Measurements from ENCODE around the gene SCNM1.

Gene SCNM1

GRCh38 chr1:151165738-151166504 is at the start of gene SCNM1, which contains the start of gene LYSMD1:
TSS of gene SCNM1 (plus strand) at chr1:151166144. CDS start at chr1:151166153, 9 bp downstream.
TSS of gene LYSMD1 (minus strand) at chr1:151165902. CDS start at chr1:151165258, 644 bp downstream.
- Histone ChIP-seq H3K36me3 (ENCODE audit: control insufficient read depth, insufficient read depth, low read length) (no peaks in the 10 kb centered on the region), H3K9me3 (ENCODE audit: control insufficient read depth, insufficient read depth, low read length) (no peaks in the 10 kb centered on the region), H3K27me3 (ENCODE audit: control insufficient read depth, insufficient read depth, low read length) (no peaks in the 10 kb centered on the region), H3K4me1 (ENCODE audit: control insufficient read depth, insufficient read depth, low read length) (no peaks in the 10 kb centered on the region), H3K4me3 (ENCODE audit: low read length) (peak within 1 kb of the TSS; percentile 72), H3K27ac (ENCODE audit: low read length) (no peak within 1 kb of the TSS)
- whole genome bisulfite sequencing (ENCODE audit: insufficient coverage, insufficient read length): no CpG with 5 or more reads among the region's 38 CpGs
- DNase-seq (ENCODE audit: low read depth, low spot score): peak; percentile 96

GRCh38 chr1:151124763-151125403 is 41.1 kb upstream of the SCNM1 start:
- H3K27me3 ChIP-seq (ENCODE audit: control insufficient read depth, insufficient read depth, low read length): no peaks in the 10 kb centered on the region
- no peak overlapping the region for H3K27ac ChIP-seq (ENCODE audit: low read length)
- H3K4me1 ChIP-seq (ENCODE audit: control insufficient read depth, insufficient read depth, low read length): peaks cover 2% of the 10 kb centered on the region; the same call in 1 of the 2 replicates
- H3K9me3 ChIP-seq (ENCODE audit: control insufficient read depth, insufficient read depth, low read length): no peaks in the 10 kb centered on the region
- no peaks in the 10 kb centered on the region for H3K36me3 ChIP-seq (ENCODE audit: control insufficient read depth, insufficient read depth, low read length)
- DNase-seq (ENCODE audit: low read depth, low spot score): no peak
- H3K4me3 ChIP-seq (ENCODE audit: low read length): no peak overlapping the region
- no CpG with 5 or more reads among the region's 5 CpGs for WGBS (ENCODE audit: insufficient coverage, insufficient read length)

- peaks cover 7% of the 10 kb centered on the region for H3K4me1 ChIP-seq (ENCODE audit: control insufficient read depth, insufficient read depth, low read length)
- H3K4me3 ChIP-seq (ENCODE audit: low read length): no peak overlapping the region
- no peak overlapping the region for H3K27ac ChIP-seq (ENCODE audit: low read length)
- no peaks in the 10 kb centered on the region for H3K9me3 ChIP-seq (ENCODE audit: control insufficient read depth, insufficient read depth, low read length)
- H3K27me3 ChIP-seq (ENCODE audit: control insufficient read depth, insufficient read depth, low read length): no peaks in the 10 kb centered on the region
- no CpG with 5 or more reads among the region's 6 CpGs for WGBS (ENCODE audit: insufficient coverage, insufficient read length)
- no peaks in the 10 kb centered on the region; the same call in 1 of the 2 replicates for H3K36me3 ChIP-seq (ENCODE audit: control insufficient read depth, insufficient read depth, low read length)
- no peak for DNase-seq (ENCODE audit: low read depth, low spot score)
These were observed 37.1 kb upstream of the SCNM1 start for GRCh38 chr1:151128800-151129199.

- WGBS (ENCODE audit: insufficient coverage, insufficient read length): no CpG with 5 or more reads among the region's 45 CpGs
- no peak overlapping the region for H3K27ac ChIP-seq (ENCODE audit: low read length)
- DNase-seq (ENCODE audit: low read depth, low spot score): peak; percentile 91
These were observed 34.9 kb upstream of the SCNM1 start for GRCh38 chr1:151130987-151131586.

GRCh38 chr1:151131701-151132334 is 34.1 kb upstream of the SCNM1 start:
- WGBS (ENCODE audit: insufficient coverage, insufficient read length): no CpG with 5 or more reads among the region's 39 CpGs
- peak overlapping the region; percentile 51; the same call in 1 of the 2 replicates for H3K4me3 ChIP-seq (ENCODE audit: low read length)
- no peaks in the 10 kb centered on the region for H3K9me3 ChIP-seq (ENCODE audit: control insufficient read depth, insufficient read depth, low read length)
- H3K4me1 ChIP-seq (ENCODE audit: control insufficient read depth, insufficient read depth, low read length): peaks cover 5% of the 10 kb centered on the region
- no peaks in the 10 kb centered on the region for H3K27me3 ChIP-seq (ENCODE audit: control insufficient read depth, insufficient read depth, low read length)
- no peak overlapping the region for H3K27ac ChIP-seq (ENCODE audit: low read length)
- DNase-seq (ENCODE audit: low read depth, low spot score): no peak
- H3K36me3 ChIP-seq (ENCODE audit: control insufficient read depth, insufficient read depth, low read length): peaks cover 5% of the 10 kb centered on the region

More at GRCh38 chr1:151130987-151131586, 34.9 kb upstream of the SCNM1 start:
- H3K4me1 ChIP-seq (ENCODE audit: control insufficient read depth, insufficient read depth, low read length): peaks cover 5% of the 10 kb centered on the region
- H3K36me3 ChIP-seq (ENCODE audit: control insufficient read depth, insufficient read depth, low read length): peaks cover 5% of the 10 kb centered on the region
- H3K27me3 ChIP-seq (ENCODE audit: control insufficient read depth, insufficient read depth, low read length): no peaks in the 10 kb centered on the region
- peak overlapping the region; percentile 51; the same call in 1 of the 2 replicates for H3K4me3 ChIP-seq (ENCODE audit: low read length)
- H3K9me3 ChIP-seq (ENCODE audit: control insufficient read depth, insufficient read depth, low read length): no peaks in the 10 kb centered on the region

- H3K9me3 ChIP-seq (ENCODE audit: control insufficient read depth, insufficient read depth, low read length): no peaks in the 10 kb centered on the region
- no peak overlapping the region for H3K27ac ChIP-seq (ENCODE audit: low read length)
- H3K4me1 ChIP-seq (ENCODE audit: control insufficient read depth, insufficient read depth, low read length): peaks cover 5% of the 10 kb centered on the region
- H3K36me3 ChIP-seq (ENCODE audit: control insufficient read depth, insufficient read depth, low read length): peaks cover 5% of the 10 kb centered on the region
- H3K27me3 ChIP-seq (ENCODE audit: control insufficient read depth, insufficient read depth, low read length): no peaks in the 10 kb centered on the region
- H3K4me3 ChIP-seq (ENCODE audit: low read length): peak overlapping the region; percentile 51
- no peak for DNase-seq (ENCODE audit: low read depth, low spot score)
- WGBS (ENCODE audit: insufficient coverage, insufficient read length): no CpG with 5 or more reads among the region's 74 CpGs
These were observed 33.5 kb upstream of the SCNM1 start for GRCh38 chr1:151132335-151133017.

- WGBS (ENCODE audit: insufficient coverage, insufficient read length): no CpG with 5 or more reads among the region's 65 CpGs
- peaks cover 5% of the 10 kb centered on the region for H3K36me3 ChIP-seq (ENCODE audit: control insufficient read depth, insufficient read depth, low read length)
- peak overlapping the region; percentile 51 for H3K4me3 ChIP-seq (ENCODE audit: low read length)
- H3K4me1 ChIP-seq (ENCODE audit: control insufficient read depth, insufficient read depth, low read length): peaks cover 5% of the 10 kb centered on the region
- no peaks in the 10 kb centered on the region for H3K9me3 ChIP-seq (ENCODE audit: control insufficient read depth, insufficient read depth, low read length)
- H3K27ac ChIP-seq (ENCODE audit: low read length): no peak overlapping the region
- no peak for DNase-seq (ENCODE audit: low read depth, low spot score)
- H3K27me3 ChIP-seq (ENCODE audit: control insufficient read depth, insufficient read depth, low read length): no peaks in the 10 kb centered on the region
These were observed 32.7 kb upstream of the SCNM1 start for GRCh38 chr1:151133018-151133806.

GRCh38 chr1:151134396-151134795 is 31.5 kb upstream of the SCNM1 start:
- peaks cover 5% of the 10 kb centered on the region for H3K36me3 ChIP-seq (ENCODE audit: control insufficient read depth, insufficient read depth, low read length)
- no peak for DNase-seq (ENCODE audit: low read depth, low spot score)
- WGBS (ENCODE audit: insufficient coverage, insufficient read length): no CpG with 5 or more reads among the region's 3 CpGs
- H3K4me3 ChIP-seq (ENCODE audit: low read length): no peak overlapping the region
- H3K27me3 ChIP-seq (ENCODE audit: control insufficient read depth, insufficient read depth, low read length): no peaks in the 10 kb centered on the region
- no peak overlapping the region for H3K27ac ChIP-seq (ENCODE audit: low read length)
- H3K9me3 ChIP-seq (ENCODE audit: control insufficient read depth, insufficient read depth, low read length): no peaks in the 10 kb centered on the region
- peaks cover 5% of the 10 kb centered on the region for H3K4me1 ChIP-seq (ENCODE audit: control insufficient read depth, insufficient read depth, low read length)

- no peak for DNase-seq (ENCODE audit: low read depth, low spot score)
- no peaks in the 10 kb centered on the region for H3K27me3 ChIP-seq (ENCODE audit: control insufficient read depth, insufficient read depth, low read length)
- H3K27ac ChIP-seq (ENCODE audit: low read length): no peak overlapping the region
- H3K9me3 ChIP-seq (ENCODE audit: control insufficient read depth, insufficient read depth, low read length): no peaks in the 10 kb centered on the region
- no peak overlapping the region for H3K4me3 ChIP-seq (ENCODE audit: low read length)
- peaks cover 5% of the 10 kb centered on the region for H3K36me3 ChIP-seq (ENCODE audit: control insufficient read depth, insufficient read depth, low read length)
- no CpG with 5 or more reads among the region's 7 CpGs for WGBS (ENCODE audit: insufficient coverage, insufficient read length)
- peaks cover 5% of the 10 kb centered on the region for H3K4me1 ChIP-seq (ENCODE audit: control insufficient read depth, insufficient read depth, low read length)
These were observed 31.0 kb upstream of the SCNM1 start for GRCh38 chr1:151134991-151135390.
